ENCODE results near the gene TOGARAM2. TPM values are rescaled to one million over a fixed set of nuclear protein-coding genes. Genes with fewer than 3 reads are reported as not detected.

Gene TOGARAM2
- total RNA-seq, 1 donor = 0.72 TPM

GRCh38 chr2:29022679-29023078 is 41.6 kb downstream of the TOGARAM2 start:
- Histone ChIP-seq H3K4me2 (ENCODE audit: insufficient read depth, low read length) (no peak overlapping the region), H3K4me3 (ENCODE audit: insufficient read depth, low read length) (no peak overlapping the region), H3K36me3 (ENCODE audit: insufficient read depth, low read length) (no peaks in the 10 kb centered on the region), H3K27ac (ENCODE audit: low read depth, low read length) (no peak overlapping the region), H4K20me1 (ENCODE audit: insufficient read depth, low read length) (no peaks in the 10 kb centered on the region), H2AFZ (ENCODE audit: low read length) (no peak overlapping the region), H3K79me2 (ENCODE audit: insufficient read depth, low read length) (no peaks in the 10 kb centered on the region), H3K9me3 (ENCODE audit: low read depth, low read length) (no peaks in the 10 kb centered on the region), H3K4me1 (ENCODE audit: insufficient read depth, low read length) (no peaks in the 10 kb centered on the region), H3K27me3 (ENCODE audit: insufficient read depth, low read length) (peaks cover 13% of the 10 kb centered on the region)
- TF ChIP-seq CTCF (IDR thresholded peaks at IDR 0.05; ENCODE audit: extremely low read depth, low read depth, low read length) = no peak
- DNase-seq (ENCODE audit: insufficient read length, low spot score, missing footprints) = peak; percentile 59

- no peak for DNase-seq (ENCODE audit: insufficient read length, low spot score, missing footprints)
- Histone ChIP-seq H4K20me1 (ENCODE audit: insufficient read depth, low read length) (no peaks in the 10 kb centered on the region), H3K79me2 (ENCODE audit: insufficient read depth, low read length) (no peaks in the 10 kb centered on the region), H3K4me2 (ENCODE audit: insufficient read depth, low read length) (no peak overlapping the region), H3K36me3 (ENCODE audit: insufficient read depth, low read length) (no peaks in the 10 kb centered on the region), H3K27ac (ENCODE audit: low read depth, low read length) (no peak overlapping the region), H3K4me1 (ENCODE audit: insufficient read depth, low read length) (no peaks in the 10 kb centered on the region), H3K9me3 (ENCODE audit: low read depth, low read length) (no peaks in the 10 kb centered on the region), H3K4me3 (ENCODE audit: insufficient read depth, low read length) (no peak overlapping the region), H3K27me3 (ENCODE audit: insufficient read depth, low read length) (peaks cover 13% of the 10 kb centered on the region), H2AFZ (ENCODE audit: low read length) (no peak overlapping the region)
- TF ChIP-seq CTCF (IDR thresholded peaks at IDR 0.05; ENCODE audit: extremely low read depth, low read depth, low read length) = no peak
Measured at GRCh38 chr2:29023188-29023587, 42.1 kb downstream of the TOGARAM2 start.

GRCh38 chr2:29024882-29025430 is 43.9 kb downstream of the TOGARAM2 start:
- Histone ChIP-seq H4K20me1 (ENCODE audit: insufficient read depth, low read length) (no peaks in the 10 kb centered on the region), H3K4me3 (ENCODE audit: insufficient read depth, low read length) (no peak overlapping the region), H2AFZ (ENCODE audit: low read length) (no peak overlapping the region), H3K27ac (ENCODE audit: low read depth, low read length) (no peak overlapping the region), H3K9me3 (ENCODE audit: low read depth, low read length) (no peaks in the 10 kb centered on the region), H3K79me2 (ENCODE audit: insufficient read depth, low read length) (no peaks in the 10 kb centered on the region), H3K36me3 (ENCODE audit: insufficient read depth, low read length) (no peaks in the 10 kb centered on the region), H3K4me2 (ENCODE audit: insufficient read depth, low read length) (no peak overlapping the region), H3K4me1 (ENCODE audit: insufficient read depth, low read length) (no peaks in the 10 kb centered on the region), H3K27me3 (ENCODE audit: insufficient read depth, low read length) (peaks cover 13% of the 10 kb centered on the region)
- DNase-seq (ENCODE audit: insufficient read length, low spot score, missing footprints) = no peak
- no peak for TF ChIP-seq CTCF (IDR thresholded peaks at IDR 0.05; ENCODE audit: extremely low read depth, low read depth, low read length)

- Histone ChIP-seq H3K27me3 (ENCODE audit: insufficient read depth, low read length) (peaks cover 12% of the 10 kb centered on the region), H3K4me3 (ENCODE audit: insufficient read depth, low read length) (no peak overlapping the region), H2AFZ (ENCODE audit: low read length) (no peak overlapping the region), H3K9me3 (ENCODE audit: low read depth, low read length) (no peaks in the 10 kb centered on the region), H3K36me3 (ENCODE audit: insufficient read depth, low read length) (no peaks in the 10 kb centered on the region), H3K4me1 (ENCODE audit: insufficient read depth, low read length) (no peaks in the 10 kb centered on the region), H3K4me2 (ENCODE audit: insufficient read depth, low read length) (no peak overlapping the region), H3K27ac (ENCODE audit: low read depth, low read length) (no peak overlapping the region), H3K79me2 (ENCODE audit: insufficient read depth, low read length) (no peaks in the 10 kb centered on the region), H4K20me1 (ENCODE audit: insufficient read depth, low read length) (no peaks in the 10 kb centered on the region)
- TF ChIP-seq CTCF (IDR thresholded peaks at IDR 0.05; ENCODE audit: extremely low read depth, low read depth, low read length) = no peak
- DNase-seq (ENCODE audit: insufficient read length, low spot score, missing footprints) = no peak
Measured at GRCh38 chr2:29025711-29026110, 44.6 kb downstream of the TOGARAM2 start.
